Activated T-cell treated with anti-CD3 and anti-CD28 coated beads, Interleukin-2, amount 50 U/mL, for 72 hours (primary cell): ENCODE data around the gene BPIFB3. TPM values are rescaled to one million over a fixed set of nuclear protein-coding genes. Genes with fewer than 3 reads are reported as not detected.

Experiments
- ATAC-seq, 2 donors: fragments of 150-1000 bp; cut with Tn5 transposase; replicated peaks in 1 of 2; 2 replicates each; pipeline ENCODE4 v1.10.0; 2021; ENCODE audit warnings: moderate library complexity in 2 of 2, mild to moderate bottlenecking in 1 of 2
- DNase-seq, 2 donors: peaks; one replicate each; pipeline ENCODE4 v3.0.0; 2021 to 2022; ENCODE audit warnings: mixed read lengths in 1 of 2
- H3K27ac Mint-ChIP-seq: one replicate; pipeline ENCODE4 v1.8.0; 2022; ENCODE audit warnings: mild to moderate bottlenecking, moderate library complexity, mixed read lengths
- H3K27me3 Mint-ChIP-seq: one replicate; pipeline ENCODE4 v1.8.0; 2022; ENCODE audit warnings: low read depth, mixed read lengths
- H3K36me3 Mint-ChIP-seq, 2 donors: one replicate each; pipeline ENCODE4 v1.8.0; 2022; ENCODE audit warnings: mixed read lengths in 2 of 2, mild to moderate bottlenecking in 1 of 2; ENCODE audit not compliant: insufficient read depth in 2 of 2
- H3K4me1 Mint-ChIP-seq: one replicate; pipeline ENCODE4 v1.8.0; 2022; ENCODE audit warnings: low read depth, mixed read lengths
- H3K4me3 Mint-ChIP-seq, 2 donors: one replicate each; pipeline ENCODE4 v1.8.0; 2022; ENCODE audit warnings: mild to moderate bottlenecking in 2 of 2, mixed read lengths in 2 of 2, moderate library complexity in 2 of 2
- H3K9me3 Mint-ChIP-seq, 2 donors: one replicate each; pipeline ENCODE4 v1.8.0; 2022; ENCODE audit warnings: mixed read lengths in 2 of 2
- total RNA-seq, 2 donors: library from RNA; stranded (reverse); gene quantifications; one replicate each; pipeline ENCODE4 v1.2.3, GENCODE V29; 2022

Gene BPIFB3, protein sequence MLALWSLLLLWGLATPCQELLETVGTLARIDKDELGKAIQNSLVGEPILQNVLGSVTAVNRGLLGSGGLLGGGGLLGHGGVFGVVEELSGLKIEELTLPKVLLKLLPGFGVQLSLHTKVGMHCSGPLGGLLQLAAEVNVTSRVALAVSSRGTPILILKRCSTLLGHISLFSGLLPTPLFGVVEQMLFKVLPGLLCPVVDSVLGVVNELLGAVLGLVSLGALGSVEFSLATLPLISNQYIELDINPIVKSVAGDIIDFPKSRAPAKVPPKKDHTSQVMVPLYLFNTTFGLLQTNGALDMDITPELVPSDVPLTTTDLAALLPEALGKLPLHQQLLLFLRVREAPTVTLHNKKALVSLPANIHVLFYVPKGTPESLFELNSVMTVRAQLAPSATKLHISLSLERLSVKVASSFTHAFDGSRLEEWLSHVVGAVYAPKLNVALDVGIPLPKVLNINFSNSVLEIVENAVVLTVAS
- not detected for total RNA-seq

- H3K4me1 Mint-ChIP-seq, result no peaks in the 10 kb centered on the region
- no peaks in the 10 kb centered on the region for H3K36me3 Mint-ChIP-seq
- no peak within 1 kb of the TSS for H3K4me3 Mint-ChIP-seq
- H3K9me3 Mint-ChIP-seq, result no peaks in the 10 kb centered on the region
- ATAC-seq, result no peak
- no peaks in the 10 kb centered on the region for H3K27me3 Mint-ChIP-seq
- no peak for DNase-seq
- no peak within 1 kb of the TSS for H3K27ac Mint-ChIP-seq
These were observed at the start of gene BPIFB3 for GRCh38 chr20:33053291-33054106. Gene BPIFB3, plus strand, starts transcription at chr20:33053903. Its CDS starts 1,533 bp downstream, at chr20:33055436.

GRCh38 chr20:33004141-33004751 is 49.5 kb upstream of the BPIFB3 start, which contains the start of gene SUN5:
Gene SUN5, minus strand, starts transcription at chr20:33004433. Its CDS starts 93 bp downstream, at chr20:33004340.
- Mint-ChIP-seq H3K27me3 (no peaks in the 10 kb centered on the region), H3K9me3 (peaks cover 2 to 3% of the 10 kb centered on the region in 2 donors), H3K36me3 (no peaks in the 10 kb centered on the region), H3K4me3 (no peak within 1 kb of the TSS), H3K4me1 (peaks cover 34% of the 10 kb centered on the region), H3K27ac (no peak within 1 kb of the TSS)
- ATAC-seq (no peak), DNase-seq (no peak)

- Mint-ChIP-seq H3K27me3 (no peaks in the 10 kb centered on the region), H3K27ac (no peak overlapping the region), H3K4me3 (no peak overlapping the region), H3K36me3 (no peaks in the 10 kb centered on the region), H3K4me1 (peaks cover 30% of the 10 kb centered on the region), H3K9me3 (peaks cover 2 to 3% of the 10 kb centered on the region in 2 donors)
- peak in 1 of 2 donors; percentile 38 for ATAC-seq
- DNase-seq, result peak; percentile 34 to 44
These were observed 48.6 kb upstream of the BPIFB3 start for GRCh38 chr20:33005132-33005566.

- Mint-ChIP-seq H3K27ac (no peak overlapping the region), H3K4me3 (no peak overlapping the region), H3K36me3 (no peaks in the 10 kb centered on the region), H3K27me3 (no peaks in the 10 kb centered on the region), H3K9me3 (peaks cover 2 to 3% of the 10 kb centered on the region in 2 donors), H3K4me1 (peaks cover 20% of the 10 kb centered on the region)
- DNase-seq (no peak), ATAC-seq (no peak)
These were observed 47.6 kb upstream of the BPIFB3 start for GRCh38 chr20:33005908-33006775.

GRCh38 chr20:33006776-33007375 is 46.8 kb upstream of the BPIFB3 start:
- Mint-ChIP-seq H3K27ac (no peak overlapping the region), H3K27me3 (no peaks in the 10 kb centered on the region)
- no peak for DNase-seq

GRCh38 chr20:33007376-33008335 is 46.0 kb upstream of the BPIFB3 start, which contains the start of gene BPIFB2:
Gene BPIFB2, plus strand, starts transcription at chr20:33007704. Its CDS starts 871 bp downstream, at chr20:33008575.
- peaks cover 2 to 3% of the 10 kb centered on the region in 2 donors for H3K9me3 Mint-ChIP-seq
- ATAC-seq, result no peak

More at GRCh38 chr20:33006776-33007375, 46.8 kb upstream of the BPIFB3 start:
- Mint-ChIP-seq H3K36me3 (no peaks in the 10 kb centered on the region), H3K4me3 (no peak overlapping the region), H3K4me1 (peaks cover 15% of the 10 kb centered on the region), H3K9me3 (peaks cover 2 to 3% of the 10 kb centered on the region in 2 donors)
- ATAC-seq, result no peak

GRCh38 chr20:33008336-33009213 is 45.1 kb upstream of the BPIFB3 start:
- H3K27ac Mint-ChIP-seq, result no peak overlapping the region
- peaks cover 11% of the 10 kb centered on the region for H3K4me1 Mint-ChIP-seq
- no peak overlapping the region for H3K4me3 Mint-ChIP-seq
- no peaks in the 10 kb centered on the region for H3K36me3 Mint-ChIP-seq
- no peaks in the 10 kb centered on the region for H3K27me3 Mint-ChIP-seq
- no peak for ATAC-seq
- DNase-seq, result no peak
- H3K9me3 Mint-ChIP-seq, result peaks cover 2 to 3% of the 10 kb centered on the region in 2 donors

More at GRCh38 chr20:33007376-33008335, 46.0 kb upstream of the BPIFB3 start, which contains the start of gene BPIFB2:
- Mint-ChIP-seq H3K4me1 (peaks cover 11% of the 10 kb centered on the region), H3K27ac (no peak within 1 kb of the TSS), H3K27me3 (no peaks in the 10 kb centered on the region), H3K4me3 (no peak within 1 kb of the TSS), H3K36me3 (no peaks in the 10 kb centered on the region)
- DNase-seq, result no peak

GRCh38 chr20:33009214-33010132 is 44.2 kb upstream of the BPIFB3 start:
- ATAC-seq, result no peak
- no peak overlapping the region for H3K27ac Mint-ChIP-seq
- H3K27me3 Mint-ChIP-seq, result no peaks in the 10 kb centered on the region
- H3K4me3 Mint-ChIP-seq, result no peak overlapping the region
- peaks cover 2 to 3% of the 10 kb centered on the region in 2 donors for H3K9me3 Mint-ChIP-seq
- H3K4me1 Mint-ChIP-seq, result peaks cover 10% of the 10 kb centered on the region
- no peak for DNase-seq
- no peaks in the 10 kb centered on the region for H3K36me3 Mint-ChIP-seq

DNA sequence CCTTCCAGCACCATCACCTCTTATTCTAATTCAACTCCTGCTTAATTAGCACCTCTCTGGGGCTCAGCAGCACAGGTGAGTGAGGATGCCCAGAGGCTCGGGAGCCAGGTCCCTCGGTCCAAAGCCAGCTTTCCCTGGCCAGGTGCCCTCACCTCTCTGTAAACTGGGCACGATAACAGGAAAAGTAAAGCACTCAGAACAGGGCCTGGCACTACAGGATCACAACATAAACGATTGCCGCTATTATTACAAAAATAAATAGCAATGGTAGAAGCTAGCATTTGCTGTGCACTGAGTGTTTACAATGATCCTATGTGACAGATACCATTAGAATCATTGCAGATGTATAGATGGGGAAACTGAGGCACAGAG is 43.6 kb upstream of the BPIFB3 start:
- Mint-ChIP-seq H3K4me1 (peaks cover 8% of the 10 kb centered on the region), H3K27ac (no peak overlapping the region), H3K27me3 (no peaks in the 10 kb centered on the region), H3K36me3 (no peaks in the 10 kb centered on the region), H3K4me3 (no peak overlapping the region), H3K9me3 (peaks cover 2 to 3% of the 10 kb centered on the region in 2 donors)
- ATAC-seq, result no peak
- no peak for DNase-seq
